ENCODE results near the gene CHST2. TPM values are rescaled to one million over a fixed set of nuclear protein-coding genes. Genes with fewer than 3 reads are reported as not detected.

CHST2 gene
- total RNA-seq = 43.7 TPM

GRCh38 chr3:143119009-143119914, at the start of gene CHST2:
CHST2 (plus strand) TSS chr3:143119771; CDS start chr3:143120817, 1,046 bp downstream.

Other genes with a start within 250 kb of the CHST2 start
- 14.8 TPM for gene PCOLCE2, start 230.7 kb upstream of the CHST2 start, total RNA-seq
- 3.6 TPM for gene PAQR9, start 156.1 kb upstream of the CHST2 start, total RNA-seq
- 201 TPM for gene U2SURP, start 118.2 kb upstream of the CHST2 start, total RNA-seq

All from camera-type eye (tissue), 1 donor.